Measurements from ENCODE around the gene YTHDC2.

YTHDC2 gene

DNA sequence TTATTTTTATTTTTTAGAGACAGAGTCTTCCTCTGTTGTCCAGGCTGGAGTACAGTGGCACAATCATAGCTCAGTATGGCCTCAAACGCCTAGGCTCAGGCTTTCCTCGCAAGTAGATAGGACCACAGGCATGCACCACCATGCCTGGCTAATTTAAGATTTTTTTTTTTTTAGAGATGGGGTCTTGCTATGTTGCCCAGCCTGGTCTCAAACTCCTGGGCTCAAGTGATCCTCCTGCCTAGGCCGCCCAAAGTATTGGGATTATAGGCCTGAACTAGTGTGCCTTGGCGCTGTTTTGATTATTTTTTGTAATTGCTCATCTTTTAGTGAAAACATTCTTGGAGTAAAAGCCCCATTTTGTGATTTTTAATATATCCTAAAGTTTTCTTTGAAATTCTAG is 5.4 kb downstream of the YTHDC2 start:
- TF ChIP-seq, protein P1, sequence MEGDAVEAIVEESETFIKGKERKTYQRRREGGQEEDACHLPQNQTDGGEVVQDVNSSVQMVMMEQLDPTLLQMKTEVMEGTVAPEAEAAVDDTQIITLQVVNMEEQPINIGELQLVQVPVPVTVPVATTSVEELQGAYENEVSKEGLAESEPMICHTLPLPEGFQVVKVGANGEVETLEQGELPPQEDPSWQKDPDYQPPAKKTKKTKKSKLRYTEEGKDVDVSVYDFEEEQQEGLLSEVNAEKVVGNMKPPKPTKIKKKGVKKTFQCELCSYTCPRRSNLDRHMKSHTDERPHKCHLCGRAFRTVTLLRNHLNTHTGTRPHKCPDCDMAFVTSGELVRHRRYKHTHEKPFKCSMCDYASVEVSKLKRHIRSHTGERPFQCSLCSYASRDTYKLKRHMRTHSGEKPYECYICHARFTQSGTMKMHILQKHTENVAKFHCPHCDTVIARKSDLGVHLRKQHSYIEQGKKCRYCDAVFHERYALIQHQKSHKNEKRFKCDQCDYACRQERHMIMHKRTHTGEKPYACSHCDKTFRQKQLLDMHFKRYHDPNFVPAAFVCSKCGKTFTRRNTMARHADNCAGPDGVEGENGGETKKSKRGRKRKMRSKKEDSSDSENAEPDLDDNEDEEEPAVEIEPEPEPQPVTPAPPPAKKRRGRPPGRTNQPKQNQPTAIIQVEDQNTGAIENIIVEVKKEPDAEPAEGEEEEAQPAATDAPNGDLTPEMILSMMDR (IDR thresholded peaks at IDR 0.05; ENCODE audit: control insufficient read depth, extremely low read depth, insufficient read depth), result no peak

GRCh38 chr5:113519412-113519811 is 5.9 kb downstream of the YTHDC2 start:
- TF ChIP-seq, protein P1 (IDR thresholded peaks at IDR 0.05; ENCODE audit: control insufficient read depth, extremely low read depth, insufficient read depth), result no peak
- no peak overlapping the region for H3K4me3 ChIP-seq (ENCODE audit: low read depth, low read length)
- DNase-seq (ENCODE audit: low read depth), result no peak

More for the DNA sequence above, 5.4 kb downstream of the YTHDC2 start:
- DNase-seq (ENCODE audit: low read depth), result no peak
- no peak overlapping the region for H3K4me3 ChIP-seq (ENCODE audit: low read depth, low read length)

- H3K4me3 ChIP-seq (ENCODE audit: low read depth, low read length), result no peak overlapping the region
- TF ChIP-seq, protein P1 (IDR thresholded peaks at IDR 0.05; ENCODE audit: control insufficient read depth, extremely low read depth, insufficient read depth), result no peak
- no peak for DNase-seq (ENCODE audit: low read depth)
These were observed 6.9 kb downstream of the YTHDC2 start for GRCh38 chr5:113520429-113520828.

GRCh38 chr5:113520899-113521298 is 7.4 kb downstream of the YTHDC2 start:
- no peak overlapping the region for H3K4me3 ChIP-seq (ENCODE audit: low read depth, low read length)
- TF ChIP-seq, protein P1 (IDR thresholded peaks at IDR 0.05; ENCODE audit: control insufficient read depth, extremely low read depth, insufficient read depth), result no peak

DNA sequence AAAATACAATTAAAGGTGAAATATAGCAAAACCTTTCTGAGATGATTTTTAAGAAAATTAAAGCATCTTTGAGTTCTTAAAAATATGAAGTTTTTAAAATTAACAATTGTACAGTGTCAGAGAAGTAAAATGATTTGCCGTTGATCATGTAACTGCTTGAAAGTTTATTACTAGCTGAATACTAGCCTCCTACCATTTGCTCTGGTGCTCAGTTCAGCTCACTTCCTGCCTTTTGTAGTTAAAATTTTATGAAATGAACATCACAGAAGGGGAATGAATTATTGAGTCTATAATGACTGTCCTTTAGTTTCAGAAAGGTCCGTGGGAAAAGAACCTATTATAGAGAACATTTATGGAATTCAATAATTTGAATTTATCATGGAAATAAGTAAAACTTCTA is 9.7 kb downstream of the YTHDC2 start:
- no peak overlapping the region for H3K4me3 ChIP-seq (ENCODE audit: low read depth, low read length)
- TF ChIP-seq, protein P1 (IDR thresholded peaks at IDR 0.05; ENCODE audit: control insufficient read depth, extremely low read depth, insufficient read depth), result no peak
- DNase-seq (ENCODE audit: low read depth), result no peak

More at GRCh38 chr5:113520899-113521298, 7.4 kb downstream of the YTHDC2 start:
- no peak for DNase-seq (ENCODE audit: low read depth)

- TF ChIP-seq, protein P1 (IDR thresholded peaks at IDR 0.05; ENCODE audit: control insufficient read depth, extremely low read depth, insufficient read depth), result no peak
- DNase-seq (ENCODE audit: low read depth), result no peak
These were observed 11.4 kb downstream of the YTHDC2 start for GRCh38 chr5:113524927-113525326.

GRCh38 chr5:113526421-113526820 is 12.9 kb downstream of the YTHDC2 start:
- no peak overlapping the region for H3K4me3 ChIP-seq (ENCODE audit: low read depth, low read length)
- TF ChIP-seq, protein P1 (IDR thresholded peaks at IDR 0.05; ENCODE audit: control insufficient read depth, extremely low read depth, insufficient read depth), result no peak
- DNase-seq (ENCODE audit: low read depth), result no peak

More at GRCh38 chr5:113524927-113525326, 11.4 kb downstream of the YTHDC2 start:
- no peak overlapping the region for H3K4me3 ChIP-seq (ENCODE audit: low read depth, low read length)

Data from LNCaP clone FGC (cell line).